ENCODE measurements around the gene MOB2.

DNA sequence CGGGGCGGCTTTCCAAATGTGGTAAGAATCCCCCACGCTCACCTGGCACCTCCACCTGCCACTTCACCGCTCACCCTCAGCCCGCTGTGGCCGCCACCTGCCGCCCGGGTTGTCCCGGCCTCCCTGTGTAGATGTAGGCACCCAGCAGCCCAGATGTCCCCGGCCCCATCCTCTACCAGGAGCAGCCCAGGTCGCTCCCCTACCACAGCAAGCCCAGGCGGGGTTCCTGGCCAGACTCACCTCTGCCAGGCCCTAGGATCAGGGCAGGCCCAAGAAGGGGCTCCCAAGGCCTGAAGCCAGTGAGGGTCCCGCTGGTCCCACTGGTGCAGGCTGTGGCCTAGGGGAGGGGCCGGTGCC, 27.4 kb downstream of the MOB2 start:
- TF ChIP-seq, protein P1, sequence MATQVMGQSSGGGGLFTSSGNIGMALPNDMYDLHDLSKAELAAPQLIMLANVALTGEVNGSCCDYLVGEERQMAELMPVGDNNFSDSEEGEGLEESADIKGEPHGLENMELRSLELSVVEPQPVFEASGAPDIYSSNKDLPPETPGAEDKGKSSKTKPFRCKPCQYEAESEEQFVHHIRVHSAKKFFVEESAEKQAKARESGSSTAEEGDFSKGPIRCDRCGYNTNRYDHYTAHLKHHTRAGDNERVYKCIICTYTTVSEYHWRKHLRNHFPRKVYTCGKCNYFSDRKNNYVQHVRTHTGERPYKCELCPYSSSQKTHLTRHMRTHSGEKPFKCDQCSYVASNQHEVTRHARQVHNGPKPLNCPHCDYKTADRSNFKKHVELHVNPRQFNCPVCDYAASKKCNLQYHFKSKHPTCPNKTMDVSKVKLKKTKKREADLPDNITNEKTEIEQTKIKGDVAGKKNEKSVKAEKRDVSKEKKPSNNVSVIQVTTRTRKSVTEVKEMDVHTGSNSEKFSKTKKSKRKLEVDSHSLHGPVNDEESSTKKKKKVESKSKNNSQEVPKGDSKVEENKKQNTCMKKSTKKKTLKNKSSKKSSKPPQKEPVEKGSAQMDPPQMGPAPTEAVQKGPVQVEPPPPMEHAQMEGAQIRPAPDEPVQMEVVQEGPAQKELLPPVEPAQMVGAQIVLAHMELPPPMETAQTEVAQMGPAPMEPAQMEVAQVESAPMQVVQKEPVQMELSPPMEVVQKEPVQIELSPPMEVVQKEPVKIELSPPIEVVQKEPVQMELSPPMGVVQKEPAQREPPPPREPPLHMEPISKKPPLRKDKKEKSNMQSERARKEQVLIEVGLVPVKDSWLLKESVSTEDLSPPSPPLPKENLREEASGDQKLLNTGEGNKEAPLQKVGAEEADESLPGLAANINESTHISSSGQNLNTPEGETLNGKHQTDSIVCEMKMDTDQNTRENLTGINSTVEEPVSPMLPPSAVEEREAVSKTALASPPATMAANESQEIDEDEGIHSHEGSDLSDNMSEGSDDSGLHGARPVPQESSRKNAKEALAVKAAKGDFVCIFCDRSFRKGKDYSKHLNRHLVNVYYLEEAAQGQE (IDR thresholded peaks at IDR 0.05): no peak
- TF ChIP-seq EGR1 (IDR thresholded peaks at IDR 0.05; ENCODE audit: low read depth in 2 of 2) (no peak), TAF1 (conservative IDR thresholded peaks at IDR 0.05) (no peak)
- TF ChIP-seq, protein P2, sequence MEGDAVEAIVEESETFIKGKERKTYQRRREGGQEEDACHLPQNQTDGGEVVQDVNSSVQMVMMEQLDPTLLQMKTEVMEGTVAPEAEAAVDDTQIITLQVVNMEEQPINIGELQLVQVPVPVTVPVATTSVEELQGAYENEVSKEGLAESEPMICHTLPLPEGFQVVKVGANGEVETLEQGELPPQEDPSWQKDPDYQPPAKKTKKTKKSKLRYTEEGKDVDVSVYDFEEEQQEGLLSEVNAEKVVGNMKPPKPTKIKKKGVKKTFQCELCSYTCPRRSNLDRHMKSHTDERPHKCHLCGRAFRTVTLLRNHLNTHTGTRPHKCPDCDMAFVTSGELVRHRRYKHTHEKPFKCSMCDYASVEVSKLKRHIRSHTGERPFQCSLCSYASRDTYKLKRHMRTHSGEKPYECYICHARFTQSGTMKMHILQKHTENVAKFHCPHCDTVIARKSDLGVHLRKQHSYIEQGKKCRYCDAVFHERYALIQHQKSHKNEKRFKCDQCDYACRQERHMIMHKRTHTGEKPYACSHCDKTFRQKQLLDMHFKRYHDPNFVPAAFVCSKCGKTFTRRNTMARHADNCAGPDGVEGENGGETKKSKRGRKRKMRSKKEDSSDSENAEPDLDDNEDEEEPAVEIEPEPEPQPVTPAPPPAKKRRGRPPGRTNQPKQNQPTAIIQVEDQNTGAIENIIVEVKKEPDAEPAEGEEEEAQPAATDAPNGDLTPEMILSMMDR (IDR thresholded peaks at IDR 0.05; ENCODE audit: low read depth, low read length, missing input control): no peak

Data from liver (tissue), 3 donors.